K562 (cell line): ENCODE data around the gene FASN. TPM values are rescaled to one million over a fixed set of nuclear protein-coding genes. Genes with fewer than 3 reads are reported as not detected.

Source experiments
- FOXO4 ChIP-seq: fragments of 450-650 bp; formaldehyde crosslinking; IDR thresholded peaks from 2 replicates; pipeline ENCODE4 v1.4.0; 2020; ENCODE audit warnings: mild to moderate bottlenecking, moderate library complexity
- IRF2 ChIP-seq: sonication (generic); formaldehyde crosslinking; IDR thresholded peaks from 2 replicates; pipeline ENCODE4 v1.8.1; 2022; ENCODE audit warnings: mild to moderate bottlenecking, missing genetic modification reagents
- JUND ChIP-seq, 2 experiments: IDR thresholded peaks; 2 replicates in 1 of 2; 3 replicates in 1 of 2; pipeline ENCODE4 v1.6.1; 2011; ENCODE audit warnings: borderline replicate concordance in 2 of 2, low read depth in 2 of 2, low read length in 2 of 2, improper control_type of control experiment in 1 of 2, missing biosample characterization in 1 of 2, missing genetic modification characterization in 1 of 2, missing genetic modification reagents in 1 of 2
- KHSRP ChIP-seq: fragments of 450-650 bp; IDR thresholded peaks from 2 replicates; pipeline ENCODE4 v1.6.1; 2017
- RREB1 ChIP-seq: fragments of 250-450 bp; sonication (Bioruptor Pico); IDR thresholded peaks from 2 replicates; pipeline ENCODE4 v1.4.0; 2020
- SMARCB1 ChIP-seq: IDR thresholded peaks from 2 replicates; pipeline ENCODE4 v1.6.1; 2011; ENCODE audit warnings: improper control_type of control experiment, low read depth; ENCODE audit not compliant: insufficient read length
- STAG1 ChIP-seq: sonication (generic); formaldehyde crosslinking; IDR thresholded peaks from 2 replicates; pipeline ENCODE4 v1.5.0; 2020; ENCODE audit warnings: missing genetic modification reagents, borderline replicate concordance
- THAP7 ChIP-seq: fragments of 250-450 bp; sonication (Bioruptor Pico); IDR thresholded peaks from 2 replicates; pipeline ENCODE4 v1.5.0; 2021
- TSC22D4 ChIP-seq: fragments of 450-650 bp; IDR thresholded peaks from 2 replicates; pipeline ENCODE4 v1.6.1; 2016; ENCODE audit warnings: missing genetic modification characterization, missing biosample characterization, control low read depth
- VEZF1 ChIP-seq: fragments of 200-800 bp; sonication (Bioruptor generic); IDR thresholded peaks from 2 replicates; pipeline ENCODE4 v1.6.1; 2017; ENCODE audit warnings: missing genetic modification characterization, missing compliant biosample characterization
- ZNF518B ChIP-seq: fragments of 250-450 bp; sonication (Bioruptor Pico); IDR thresholded peaks from 2 replicates; pipeline ENCODE4 v1.5.0; 2021; ENCODE audit warnings: mild to moderate bottlenecking, moderate library complexity
- ZNF75A ChIP-seq: fragments of 450-650 bp; formaldehyde crosslinking; IDR thresholded peaks from 2 replicates; pipeline ENCODE4 v1.4.0; 2020; ENCODE audit warnings: mild to moderate bottlenecking
- polyA plus RNA-seq, 8 experiments: library from polyadenylated mRNA; depleted of rRNA in 4 of 8; stranded (reverse) in 5 of 8; unstranded in 3 of 8; fragments of >200 nt; fragmentation: Nextera tagmentation in 2 of 8; fragmentation: Illumina TruSeq in 1 of 8; extraction: Ambion mirVana in 2 of 8; extraction: Trizol in 1 of 8; gene quantifications; 2 replicates each; pipeline versions ENCODE4 v1.2.1 to v1.2.3, GENCODE V29; 2011 to 2014; ENCODE audit warnings: inconsistent platforms in 1 of 8, missing spikeins in 1 of 8
- total RNA-seq, 7 experiments: library from RNA; depleted of rRNA in 6 of 7; stranded (reverse); fragments of >200 nt in 6 of 7; fragmentation: Illumina TruSeq in 2 of 7; extraction: Trizol in 2 of 7; gene quantifications; 2 replicates each; pipeline versions ENCODE4 v1.2.1 to v1.2.3, GENCODE V29; 2011 to 2021; ENCODE audit warnings: low replicate concordance in 1 of 7

The FASN gene
- total and polyA plus RNA-seq, 9 of the 15 experiments (the other 6 are each of a cell fraction or from before 2014, with no cell fraction given) = 0.15 to 663 (median 49.9) TPM

GRCh38 chr17:82037092-82037888, 60.7 kb downstream of the FASN start, which contains the start of gene DCXR (continued):
- TF ChIP-seq TSC22D4 (tag) (no peak), IRF2 (CRISPR knock-in tag) (0 out of 2 replicates have a peak, but pooled peaks have one; percentile 47), JUND (IDR thresholded peaks at IDR 0.05; ENCODE audit: borderline replicate concordance, low read depth, low read length) (peak; percentile 5), JUND (tag; IDR thresholded peaks at IDR 0.05; ENCODE audit: borderline replicate concordance, low read depth, low read length) (no peak; the same call in 2 of the 3 replicates), VEZF1 (CRISPR knock-in tag) (peak; percentile 80), STAG1 (CRISPR knock-in tag) (no peak), ZNF518B (CRISPR knock-in tag) (no peak), KHSRP (no peak), THAP7 (CRISPR knock-in tag) (no peak), FOXO4 (CRISPR knock-in tag) (no peak), SMARCB1 (no peak), RREB1 (no peak), ZNF75A (no peak)
